DMS53 treated with DMSO at 0.1 percent for 48 hours (cell line): ENCODE measurements around the gene ZHX3.

ENCODE experiments used
- DNase-seq: peaks from one replicate; lab custom pipeline; 2025; ENCODE audit not compliant: unreplicated experiment; lab: John Stamatoyannopoulos, UW

Gene ZHX3

GRCh38 chr20:41192575-41192974 is 125.0 kb downstream of the ZHX3 start:
- DNase-seq: no peak

- no peak for DNase-seq
These were observed 125.7 kb downstream of the ZHX3 start for GRCh38 chr20:41191562-41192500.

- DNase-seq: no peak
These were observed 129.9 kb downstream of the ZHX3 start for GRCh38 chr20:41187668-41188067.

- DNase-seq: no peak
These were observed 132.3 kb downstream of the ZHX3 start for GRCh38 chr20:41185013-41185757.

GRCh38 chr20:41183831-41184230 is 133.7 kb downstream of the ZHX3 start:
- no peak for DNase-seq

- no peak for DNase-seq
These were observed 134.1 kb downstream of the ZHX3 start for GRCh38 chr20:41183391-41183790.

GRCh38 chr20:41182296-41183212 is 135.0 kb downstream of the ZHX3 start:
- DNase-seq: no peak

GRCh38 chr20:41181567-41181966 is 136.0 kb downstream of the ZHX3 start:
- no peak for DNase-seq

- DNase-seq: no peak
These were observed 136.8 kb downstream of the ZHX3 start for GRCh38 chr20:41180599-41181333.

- no peak for DNase-seq
These were observed 137.6 kb downstream of the ZHX3 start for GRCh38 chr20:41179961-41180360.

- DNase-seq: no peak
These were observed 138.6 kb downstream of the ZHX3 start for GRCh38 chr20:41178904-41179432.

GRCh38 chr20:41178495-41178894 is 139.0 kb downstream of the ZHX3 start:
- no peak for DNase-seq

GRCh38 chr20:41177636-41178035 is 139.9 kb downstream of the ZHX3 start:
- no peak for DNase-seq

- DNase-seq: no peak
These were observed 140.6 kb downstream of the ZHX3 start for GRCh38 chr20:41176711-41177552.

GRCh38 chr20:41175727-41176330 is 141.7 kb downstream of the ZHX3 start:
- DNase-seq: no peak

GRCh38 chr20:41175201-41175651 is 142.3 kb downstream of the ZHX3 start:
- no peak for DNase-seq

GRCh38 chr20:41174782-41175181 is 142.7 kb downstream of the ZHX3 start:
- no peak for DNase-seq

- DNase-seq: no peak
These were observed 143.2 kb downstream of the ZHX3 start for GRCh38 chr20:41174373-41174772.
